Breast epithelium (tissue), 3 donors: Measurements from ENCODE around the gene CAMTA1.

Experiments
- CTCF ChIP-seq, 3 donors: fragments of 450-650 bp; IDR thresholded peaks; one replicate each; pipeline ENCODE4 v1.5.1; 2016 to 2017; ENCODE audit warnings: antibody characterized with exemption in 3 of 3, mild to moderate bottlenecking in 3 of 3, moderate library complexity in 3 of 3
- POLR2A ChIP-seq: fragments of 450-650 bp; IDR thresholded peaks from one replicate; pipeline ENCODE4 v1.6.1; 2016; ENCODE audit warnings: antibody characterized with exemption, mild to moderate bottlenecking, moderate library complexity
- POLR2AphosphoS5 ChIP-seq, 3 donors: sonication (generic); formaldehyde crosslinking; IDR thresholded peaks; one replicate each; pipeline ENCODE4 v1.6.1; 2017; ENCODE audit warnings: antibody characterized with exemption in 3 of 3

DNA sequence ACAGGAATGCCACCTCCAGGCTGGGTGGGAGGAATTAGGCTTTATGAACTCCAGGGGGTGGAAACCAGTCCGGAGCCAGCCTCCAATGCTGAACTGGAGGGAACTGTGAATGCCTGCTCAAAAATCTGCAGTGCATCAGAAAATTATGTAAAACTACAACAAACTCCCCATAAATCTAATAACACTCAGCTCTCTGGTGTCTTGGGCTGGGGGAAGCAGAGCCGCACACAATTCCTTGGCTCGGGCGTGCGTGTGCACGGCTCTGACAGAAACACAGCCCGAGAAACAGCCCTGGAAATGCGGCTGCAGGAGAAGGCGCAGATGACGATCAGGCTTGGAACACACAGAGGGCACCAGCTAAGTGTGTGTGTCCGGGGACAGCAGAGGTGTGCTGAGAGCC is 858.3 kb downstream of the CAMTA1 start:
- TF ChIP-seq CTCF (IDR thresholded peaks at IDR 0.05): no peak
- no peak for TF ChIP-seq POLR2A
- TF ChIP-seq POLR2AphosphoS5 (IDR thresholded peaks at IDR 0.05): no peak
